Epidermal melanocyte (primary cell): Measurements from ENCODE around the gene NUDT14.

ENCODE experiments used
- DNase-seq: peaks from one replicate; pipeline ENCODE4 v3.0.0; 2011; ENCODE audit warnings: low spot score; ENCODE audit not compliant: insufficient read length

Gene NUDT14

GRCh38 chr14:105199093-105199492 is 18.0 kb upstream of the NUDT14 start:
- DNase-seq: no peak

- no peak for DNase-seq
Observed at GRCh38 chr14:105198588-105198987, 17.5 kb upstream of the NUDT14 start.

DNA sequence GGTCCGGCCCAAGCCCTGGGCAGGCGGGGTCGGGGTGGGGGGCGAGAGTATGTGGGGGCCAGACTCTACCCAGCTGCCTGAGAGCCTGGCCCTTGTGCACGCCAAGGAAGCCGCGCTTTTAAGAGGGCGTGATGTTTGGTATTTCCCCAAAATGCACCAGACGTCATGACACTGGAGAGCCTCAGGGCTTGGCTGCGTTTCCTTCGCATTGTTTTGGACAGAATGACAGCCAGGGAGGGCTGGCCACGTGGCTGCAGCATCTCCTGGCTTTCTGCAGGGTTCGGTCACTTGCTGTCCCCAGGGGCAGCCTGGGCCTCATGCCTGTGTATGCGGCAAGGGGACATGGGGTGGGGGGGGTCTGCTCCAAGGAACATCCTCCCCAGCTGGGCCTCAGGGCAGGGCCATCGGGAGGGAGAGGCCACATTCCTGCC is 16.1 kb upstream of the NUDT14 start:
- DNase-seq: peak; percentile 71

GRCh38 chr14:105196265-105196960 is 15.3 kb upstream of the NUDT14 start:
- DNase-seq: no peak

DNA sequence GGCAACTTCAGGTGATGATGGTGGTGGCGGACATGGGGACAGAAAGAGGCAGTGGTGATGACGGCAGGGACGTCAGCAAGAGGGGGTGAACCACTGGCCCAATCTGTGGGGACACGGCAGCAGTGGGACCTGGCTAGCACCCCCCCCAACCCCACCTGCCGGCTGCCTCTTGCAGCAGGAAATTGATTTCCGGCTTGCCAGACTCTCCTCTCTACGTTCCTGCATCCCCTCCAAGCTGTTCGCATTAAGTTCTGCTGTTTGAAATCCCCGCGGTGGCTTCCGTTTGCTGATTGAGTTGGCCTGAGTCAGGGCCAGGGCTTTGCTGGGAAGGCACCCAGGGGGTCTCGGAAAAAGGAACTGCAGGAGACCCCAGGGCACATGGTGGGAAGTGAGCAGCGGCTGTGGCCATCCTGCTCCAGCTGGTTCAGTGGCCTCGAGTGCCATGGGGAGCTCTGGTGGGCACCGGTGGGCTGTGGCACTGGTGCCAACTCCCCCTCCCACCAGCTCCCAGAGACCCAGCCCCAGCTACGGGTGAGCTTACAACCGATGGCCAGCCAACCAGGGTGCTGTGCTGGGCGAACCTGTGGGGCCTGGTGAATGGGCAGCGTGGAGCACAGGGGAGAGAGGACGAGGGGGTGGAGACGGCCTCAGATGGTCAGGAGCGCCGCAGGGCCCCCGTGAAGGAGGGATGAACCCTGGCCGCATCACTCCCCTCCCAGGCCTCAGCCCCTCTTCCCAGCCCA is 14.6 kb upstream of the NUDT14 start:
- DNase-seq: no peak

- no peak for DNase-seq
Observed at GRCh38 chr14:105195051-105195450, 13.9 kb upstream of the NUDT14 start.

GRCh38 chr14:105193916-105194782 is 13.0 kb upstream of the NUDT14 start:
- DNase-seq: no peak

DNA sequence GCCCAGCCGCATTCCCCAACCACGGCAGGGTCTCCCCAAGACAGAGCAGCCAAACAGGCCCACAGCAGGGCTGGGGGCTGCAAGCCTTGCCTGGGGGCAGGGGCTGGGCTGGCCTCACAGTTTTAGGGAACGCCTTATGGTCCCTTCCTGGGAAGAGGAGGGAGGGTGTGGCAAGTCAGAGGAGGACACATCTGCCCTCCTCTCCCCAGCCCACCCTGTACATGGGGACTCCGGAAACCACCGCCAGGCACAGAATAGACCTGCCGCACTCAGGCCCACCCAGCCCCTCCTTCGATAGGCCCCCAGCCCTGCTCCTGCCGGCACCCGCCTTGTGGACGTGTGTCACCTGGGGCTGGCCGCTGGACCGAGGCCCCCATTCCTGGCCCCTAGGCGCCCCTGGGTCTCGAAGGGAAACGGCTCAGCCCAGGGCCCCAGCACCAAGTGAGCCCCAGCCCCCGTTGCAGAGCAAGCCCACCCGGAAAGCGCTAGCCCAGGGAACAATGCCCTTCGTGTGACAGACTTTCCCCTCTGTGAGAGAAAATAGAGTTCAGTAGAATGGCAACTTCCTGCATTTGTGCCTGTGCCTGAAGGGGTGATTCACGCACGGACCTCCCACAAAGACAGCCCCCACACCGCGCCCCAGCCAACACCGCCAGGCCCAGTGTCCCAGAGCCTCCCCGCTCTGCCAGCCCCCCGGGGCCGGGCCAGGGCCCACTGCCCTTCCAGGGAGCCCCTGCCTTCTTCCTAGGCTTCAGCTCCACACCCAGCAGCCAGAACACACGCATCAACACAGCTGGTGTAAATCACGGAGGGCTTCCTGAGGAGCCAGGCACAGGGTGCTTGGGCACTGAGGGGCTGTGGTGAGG is 12.0 kb upstream of the NUDT14 start:
- DNase-seq: no peak

- DNase-seq: no peak
Observed at GRCh38 chr14:105187935-105188524, 6.9 kb upstream of the NUDT14 start.

- no peak for DNase-seq
Observed at GRCh38 chr14:105187116-105187515, 6.0 kb upstream of the NUDT14 start.

- no peak for DNase-seq
Observed at GRCh38 chr14:105185973-105186372, 4.9 kb upstream of the NUDT14 start.

- DNase-seq: no peak
Observed at GRCh38 chr14:105185001-105185400, 3.9 kb upstream of the NUDT14 start.

GRCh38 chr14:105184461-105184860 is 3.3 kb upstream of the NUDT14 start:
- no peak for DNase-seq

GRCh38 chr14:105182296-105183020 is 1.3 kb upstream of the NUDT14 start:
- no peak for DNase-seq

GRCh38 chr14:105181549-105182295 is 610 bp upstream of the NUDT14 start:
- no peak for DNase-seq

DNA sequence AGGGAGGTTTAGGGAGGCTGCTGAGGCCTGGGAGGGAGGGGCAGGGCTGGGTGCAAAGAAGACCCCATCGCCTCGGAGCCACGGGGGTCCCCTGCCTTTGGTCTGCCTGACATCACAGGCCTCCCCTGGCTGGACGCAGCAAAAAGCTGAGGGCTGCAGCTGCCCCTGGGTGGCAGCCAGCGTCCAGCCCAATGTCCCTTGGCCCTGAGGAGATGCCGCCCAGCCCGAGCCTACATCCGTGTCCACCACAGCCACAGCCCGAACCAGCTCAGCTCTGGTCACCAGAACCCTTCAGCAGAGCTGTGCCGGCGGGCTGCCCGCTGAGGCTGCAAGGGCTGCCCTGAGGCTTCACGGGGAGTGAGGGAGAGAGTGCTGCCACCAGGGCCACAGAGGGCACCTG is 1.9 kb downstream of the NUDT14 start:
- DNase-seq: no peak

GRCh38 chr14:105178868-105179140 is 2.3 kb downstream of the NUDT14 start:
- no peak for DNase-seq

DNA sequence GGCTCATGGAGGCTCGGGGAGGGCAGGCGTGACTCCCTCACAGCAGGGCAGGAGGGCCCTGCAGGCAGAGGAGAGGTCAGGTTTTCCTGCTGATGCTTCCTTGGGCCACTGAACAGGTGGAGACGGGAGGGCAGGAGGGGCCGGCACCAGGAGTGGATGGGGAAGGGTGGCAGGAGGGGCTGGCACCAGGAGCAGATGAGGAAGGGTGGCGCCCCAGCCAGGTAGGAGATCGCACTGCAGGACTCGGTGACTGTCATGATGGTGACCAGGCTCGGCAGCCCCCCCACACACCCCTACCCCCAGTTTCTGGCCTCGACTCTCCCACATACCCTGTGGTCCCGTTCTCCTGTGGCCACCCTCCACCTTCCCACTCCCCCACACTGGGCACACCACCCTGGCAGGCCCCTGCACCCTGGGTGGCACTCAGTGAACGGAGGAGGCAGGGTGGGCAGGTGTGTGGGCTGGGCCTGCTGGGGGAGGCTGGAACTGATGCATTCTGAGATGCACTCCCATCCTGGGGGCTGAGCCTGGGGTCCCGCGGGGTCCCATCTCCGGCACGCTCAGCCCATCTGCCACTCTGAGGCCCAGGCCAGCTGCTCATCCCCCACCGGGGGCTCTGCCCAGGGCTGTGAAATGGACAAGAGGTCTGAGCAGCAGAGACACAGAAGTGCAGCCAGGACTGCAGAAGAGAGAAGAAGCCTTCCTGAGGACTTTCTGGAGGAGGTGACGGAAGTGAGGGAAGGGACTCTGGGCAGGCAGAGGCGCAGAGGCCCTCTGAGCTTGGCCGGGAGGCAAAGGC is 2.8 kb downstream of the NUDT14 start:
- no peak for DNase-seq

GRCh38 chr14:105177082-105177481 is 4.0 kb downstream of the NUDT14 start:
- DNase-seq: no peak
